Measurements from ENCODE around the gene ROS1.

DNA sequence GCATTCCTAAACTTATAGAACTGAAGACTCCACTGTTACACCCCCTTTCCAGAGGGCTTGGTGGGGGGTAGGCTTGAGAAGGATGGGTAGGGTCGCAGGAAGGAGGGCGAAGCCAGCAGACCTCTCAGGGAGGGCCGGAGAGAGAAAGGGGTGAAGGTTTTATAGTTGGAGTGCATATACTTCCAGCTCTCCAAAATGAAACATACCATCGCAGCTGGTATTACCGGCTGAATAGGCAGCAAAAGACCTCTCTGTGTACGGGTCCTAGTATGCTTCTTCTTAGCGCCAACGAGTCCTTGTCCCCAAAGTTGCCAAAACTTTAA, 161.4 kb downstream of the ROS1 start:
- TF ChIP-seq CTCF (conservative IDR thresholded peaks at IDR 0.05 in 1 of 2, IDR thresholded peaks at IDR 0.05 in 1 of 2; ENCODE audit: extremely low read depth in 1 of 2, insufficient read depth in 1 of 2, low read depth in 1 of 2, low read length in 2 of 2) (no peak), EZH2 (IDR thresholded peaks at IDR 0.05; ENCODE audit: borderline replicate concordance, low read length) (peak; percentile 67)

Measured in mammary epithelial cell (primary cell).